ENCODE data around the gene RLN3. TPM values are rescaled to one million over a fixed set of nuclear protein-coding genes. Genes with fewer than 3 reads are reported as not detected.

RLN3 gene, protein sequence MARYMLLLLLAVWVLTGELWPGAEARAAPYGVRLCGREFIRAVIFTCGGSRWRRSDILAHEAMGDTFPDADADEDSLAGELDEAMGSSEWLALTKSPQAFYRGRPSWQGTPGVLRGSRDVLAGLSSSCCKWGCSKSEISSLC
- not detected in 2 replicates for total RNA-seq

- no peaks in the 10 kb centered on the region for H3K9me3 Mint-ChIP-seq
- DNase-seq (ENCODE audit: low spot score) = no peak
- intact Hi-C loops (cut with micrococcal nuclease) = no loop called here
- no peak within 1 kb of the TSS for H3K4me3 Mint-ChIP-seq (ENCODE audit: low read depth)
- H3K4me1 Mint-ChIP-seq (ENCODE audit: low read depth) = peaks cover 11% of the 10 kb centered on the region
- H3K27me3 Mint-ChIP-seq (ENCODE audit: low read depth) = no peaks in the 10 kb centered on the region
- H3K36me3 Mint-ChIP-seq (ENCODE audit: low read depth) = peaks cover 9% of the 10 kb centered on the region
- H3K27ac Mint-ChIP-seq = no peak within 1 kb of the TSS
Observed at GRCh38 chr19:14027856-14028450, at the start of gene RLN3. Gene RLN3, plus strand, starts transcription at chr19:14028148. Its CDS starts 57 bp downstream, at chr19:14028205.

DNA sequence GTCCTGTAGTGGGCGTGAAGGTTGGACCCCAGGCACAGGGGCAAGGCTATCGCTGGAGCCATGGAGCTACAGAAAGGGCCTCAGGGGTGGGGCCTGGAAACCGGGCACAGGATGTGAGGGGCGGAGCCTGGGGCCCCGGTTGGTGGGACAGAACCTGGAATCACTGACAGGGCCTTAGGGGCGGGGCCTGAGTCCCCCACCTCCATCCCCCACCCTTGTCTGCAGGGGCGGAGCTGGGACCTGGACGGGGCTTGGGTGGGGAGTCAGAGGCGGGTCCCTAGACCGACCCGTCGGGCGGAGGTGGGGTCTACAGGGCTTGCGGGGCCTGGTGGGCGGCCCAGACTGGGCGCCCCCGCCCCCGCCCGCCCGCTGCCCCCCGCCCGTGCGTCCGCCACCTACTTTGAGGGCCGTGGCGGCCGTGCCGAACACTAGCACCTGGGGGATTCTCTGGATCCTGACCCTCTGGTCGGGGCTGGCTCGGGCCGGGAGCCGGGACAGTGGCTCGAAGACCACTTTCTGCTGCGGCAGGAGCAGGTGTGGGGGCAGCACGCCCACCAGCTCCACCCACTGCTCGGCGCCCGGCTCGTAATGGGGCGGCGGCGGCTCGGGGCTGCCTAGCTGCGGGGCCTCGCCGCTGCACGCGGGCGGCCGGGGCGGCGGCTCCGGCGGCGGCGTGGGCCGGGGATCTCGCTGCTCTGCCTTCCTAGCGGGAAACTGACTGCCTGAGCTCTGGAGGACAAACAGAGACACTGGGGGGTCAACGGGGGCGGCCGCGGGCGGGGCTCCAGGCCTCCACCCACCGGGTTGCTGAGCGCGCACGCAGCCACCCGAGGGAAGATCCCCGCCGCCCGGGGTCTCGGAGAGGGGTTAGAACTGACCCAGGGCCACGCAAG, 49.4 kb upstream of the RLN3 start:
- H3K27ac Mint-ChIP-seq = no peak overlapping the region
- no peak for DNase-seq (ENCODE audit: low spot score)
- H3K4me3 Mint-ChIP-seq (ENCODE audit: low read depth) = no peak overlapping the region
- H3K36me3 Mint-ChIP-seq (ENCODE audit: low read depth) = peaks cover 11% of the 10 kb centered on the region
- H3K27me3 Mint-ChIP-seq (ENCODE audit: low read depth) = no peaks in the 10 kb centered on the region
- peaks cover 10% of the 10 kb centered on the region for H3K4me1 Mint-ChIP-seq (ENCODE audit: low read depth)
- intact Hi-C loops (cut with micrococcal nuclease) = no loop called here
- no peaks in the 10 kb centered on the region for H3K9me3 Mint-ChIP-seq

- no peak overlapping the region for H3K27ac Mint-ChIP-seq
- no peaks in the 10 kb centered on the region for H3K9me3 Mint-ChIP-seq
- peaks cover 7% of the 10 kb centered on the region for H3K36me3 Mint-ChIP-seq (ENCODE audit: low read depth)
- H3K4me3 Mint-ChIP-seq (ENCODE audit: low read depth) = no peak overlapping the region
- intact Hi-C loops (cut with micrococcal nuclease) = no loop called here
- DNase-seq (ENCODE audit: low spot score) = no peak
- H3K27me3 Mint-ChIP-seq (ENCODE audit: low read depth) = no peaks in the 10 kb centered on the region
- peaks cover 6% of the 10 kb centered on the region for H3K4me1 Mint-ChIP-seq (ENCODE audit: low read depth)
Observed at GRCh38 chr19:13979244-13979615, 48.7 kb upstream of the RLN3 start.

- Mint-ChIP-seq H3K36me3 (ENCODE audit: low read depth) (peaks cover 4% of the 10 kb centered on the region), H3K4me1 (ENCODE audit: low read depth) (peaks cover 5% of the 10 kb centered on the region), H3K27ac (no peak overlapping the region), H3K27me3 (ENCODE audit: low read depth) (no peaks in the 10 kb centered on the region), H3K4me3 (ENCODE audit: low read depth) (no peak overlapping the region), H3K9me3 (no peaks in the 10 kb centered on the region)
- DNase-seq (ENCODE audit: low spot score) = no peak
- intact Hi-C loops (cut with micrococcal nuclease) = no loop called here
Observed at GRCh38 chr19:13979686-13980085, 48.3 kb upstream of the RLN3 start.

GRCh38 chr19:13980340-13980739, 47.6 kb upstream of the RLN3 start:
- no peak for DNase-seq (ENCODE audit: low spot score)
- no peak overlapping the region for H3K4me3 Mint-ChIP-seq (ENCODE audit: low read depth)
- peaks cover 6% of the 10 kb centered on the region for H3K4me1 Mint-ChIP-seq (ENCODE audit: low read depth)
- no peaks in the 10 kb centered on the region for H3K9me3 Mint-ChIP-seq
- no peak overlapping the region for H3K27ac Mint-ChIP-seq
- no peaks in the 10 kb centered on the region for H3K27me3 Mint-ChIP-seq (ENCODE audit: low read depth)
- H3K36me3 Mint-ChIP-seq (ENCODE audit: low read depth) = peaks cover 4% of the 10 kb centered on the region
- intact Hi-C loops (cut with micrococcal nuclease) = no loop called here

- no peak for DNase-seq (ENCODE audit: low spot score)
- H3K27me3 Mint-ChIP-seq (ENCODE audit: low read depth) = no peaks in the 10 kb centered on the region
Observed at GRCh38 chr19:13981021-13981420, 46.9 kb upstream of the RLN3 start.

GRCh38 chr19:13981467-13981866, 46.5 kb upstream of the RLN3 start:
- no peak for DNase-seq (ENCODE audit: low spot score)
- Mint-ChIP-seq H3K4me1 (ENCODE audit: low read depth) (peaks cover 12% of the 10 kb centered on the region), H3K27me3 (ENCODE audit: low read depth) (no peaks in the 10 kb centered on the region), H3K36me3 (ENCODE audit: low read depth) (no peaks in the 10 kb centered on the region), H3K4me3 (ENCODE audit: low read depth) (no peak overlapping the region), H3K27ac (no peak overlapping the region), H3K9me3 (no peaks in the 10 kb centered on the region)
- intact Hi-C loops (cut with micrococcal nuclease) = no loop called here

More at GRCh38 chr19:13981021-13981420, 46.9 kb upstream of the RLN3 start:
- Mint-ChIP-seq H3K27ac (no peak overlapping the region), H3K9me3 (no peaks in the 10 kb centered on the region), H3K4me3 (ENCODE audit: low read depth) (no peak overlapping the region), H3K36me3 (ENCODE audit: low read depth) (no peaks in the 10 kb centered on the region), H3K4me1 (ENCODE audit: low read depth) (peaks cover 12% of the 10 kb centered on the region)
- intact Hi-C loops (cut with micrococcal nuclease) = no loop called here

DNA sequence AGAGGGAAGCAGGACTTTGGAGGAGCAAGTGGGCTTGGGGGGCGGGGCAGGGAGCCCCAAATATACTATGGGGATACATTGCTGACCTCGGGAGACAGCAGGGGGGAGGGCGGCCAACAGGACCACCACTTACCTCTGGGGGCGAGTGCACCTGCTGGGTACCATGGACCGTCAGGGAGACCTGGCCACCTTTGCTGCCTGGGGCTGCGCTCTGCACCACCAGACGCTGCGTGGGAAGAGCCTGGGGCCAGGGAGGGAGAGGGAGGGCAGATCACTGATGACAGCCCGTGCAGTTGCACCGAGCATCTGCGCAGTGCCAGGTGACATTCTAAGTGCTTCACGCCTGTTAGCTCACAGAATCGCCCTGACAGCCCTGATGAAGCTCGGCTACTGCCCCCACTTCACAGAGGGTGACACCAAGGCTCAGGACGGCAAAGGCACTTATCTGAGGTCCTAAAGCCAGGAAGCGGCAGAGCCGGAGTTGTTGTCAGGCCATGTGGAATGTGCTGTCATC, 45.9 kb upstream of the RLN3 start:
- no peak for DNase-seq (ENCODE audit: low spot score)
- H3K9me3 Mint-ChIP-seq = no peaks in the 10 kb centered on the region
- H3K27ac Mint-ChIP-seq = no peak overlapping the region
- no peaks in the 10 kb centered on the region for H3K27me3 Mint-ChIP-seq (ENCODE audit: low read depth)
- peaks cover 15% of the 10 kb centered on the region for H3K4me1 Mint-ChIP-seq (ENCODE audit: low read depth)
- intact Hi-C loops (cut with micrococcal nuclease) = no loop called here
- H3K4me3 Mint-ChIP-seq (ENCODE audit: low read depth) = no peak overlapping the region
- no peaks in the 10 kb centered on the region for H3K36me3 Mint-ChIP-seq (ENCODE audit: low read depth)

GRCh38 chr19:13982773-13983172, 45.2 kb upstream of the RLN3 start:
- H3K9me3 Mint-ChIP-seq = no peaks in the 10 kb centered on the region
- H3K36me3 Mint-ChIP-seq (ENCODE audit: low read depth) = no peaks in the 10 kb centered on the region
- H3K4me3 Mint-ChIP-seq (ENCODE audit: low read depth) = no peak overlapping the region
- no peak for DNase-seq (ENCODE audit: low spot score)
- no peaks in the 10 kb centered on the region for H3K27me3 Mint-ChIP-seq (ENCODE audit: low read depth)
- H3K4me1 Mint-ChIP-seq (ENCODE audit: low read depth) = peaks cover 20% of the 10 kb centered on the region
- no peak overlapping the region for H3K27ac Mint-ChIP-seq
- intact Hi-C loops (cut with micrococcal nuclease) = no loop called here

DNA sequence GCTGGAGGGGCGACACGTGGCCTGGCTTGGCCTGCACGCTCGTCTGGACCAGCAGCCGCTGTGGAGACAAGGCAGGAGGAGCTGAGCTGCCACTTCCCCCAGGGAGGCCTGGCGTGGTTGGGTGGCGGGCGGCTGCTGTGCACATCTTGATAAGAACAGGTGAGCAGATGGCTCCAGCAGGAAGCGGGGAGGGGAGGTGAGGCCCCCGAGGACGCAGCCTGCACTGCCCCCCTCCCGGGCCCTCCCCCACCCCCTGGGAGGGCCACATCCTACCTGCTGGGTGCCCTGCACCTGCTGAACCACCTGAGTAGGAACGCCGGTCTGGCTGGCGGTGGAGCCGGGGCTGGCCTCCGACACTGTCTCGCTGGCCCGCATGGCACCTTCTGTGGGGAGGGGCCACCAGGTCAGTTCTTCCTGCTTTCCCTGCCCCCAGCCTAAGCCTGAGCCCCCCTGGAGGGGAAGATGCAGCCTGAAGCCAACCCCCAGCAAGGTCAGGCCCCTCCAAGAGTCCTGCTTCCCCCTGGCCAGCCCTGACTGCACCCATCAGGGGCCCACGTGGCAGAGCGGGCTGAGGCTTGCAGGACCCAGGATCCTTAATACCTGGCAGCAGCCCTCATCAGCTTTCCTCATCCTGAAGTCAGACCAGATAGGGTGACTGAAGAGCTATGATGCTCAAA, 44.6 kb upstream of the RLN3 start:
- Mint-ChIP-seq H3K9me3 (no peaks in the 10 kb centered on the region), H3K27me3 (ENCODE audit: low read depth) (no peaks in the 10 kb centered on the region), H3K36me3 (ENCODE audit: low read depth) (no peaks in the 10 kb centered on the region), H3K4me3 (ENCODE audit: low read depth) (no peak overlapping the region), H3K27ac (no peak overlapping the region), H3K4me1 (ENCODE audit: low read depth) (peaks cover 21% of the 10 kb centered on the region)
- intact Hi-C loops (cut with micrococcal nuclease) = no loop called here
- DNase-seq (ENCODE audit: low spot score) = no peak

DNA sequence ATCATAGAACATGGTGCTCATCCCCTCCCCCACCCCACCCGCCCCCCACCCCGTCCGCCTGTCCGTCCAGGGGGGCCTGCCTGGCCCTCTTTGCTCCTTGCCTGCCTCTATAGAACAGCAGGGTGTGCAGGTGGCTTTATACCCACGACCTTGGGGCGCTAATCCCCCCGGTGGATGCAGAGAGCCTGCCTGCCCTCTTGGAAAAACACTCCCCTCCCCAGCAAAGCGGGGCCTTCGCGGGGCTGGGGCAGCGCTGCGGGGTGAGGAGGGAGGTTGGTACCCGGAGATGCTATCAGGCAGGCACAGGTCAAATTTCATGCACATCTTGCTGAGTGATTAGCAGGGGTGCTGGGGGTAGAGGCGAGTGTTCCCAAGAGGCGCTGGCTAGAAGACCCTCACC, 43.8 kb upstream of the RLN3 start:
- no peaks in the 10 kb centered on the region for H3K9me3 Mint-ChIP-seq

DNA sequence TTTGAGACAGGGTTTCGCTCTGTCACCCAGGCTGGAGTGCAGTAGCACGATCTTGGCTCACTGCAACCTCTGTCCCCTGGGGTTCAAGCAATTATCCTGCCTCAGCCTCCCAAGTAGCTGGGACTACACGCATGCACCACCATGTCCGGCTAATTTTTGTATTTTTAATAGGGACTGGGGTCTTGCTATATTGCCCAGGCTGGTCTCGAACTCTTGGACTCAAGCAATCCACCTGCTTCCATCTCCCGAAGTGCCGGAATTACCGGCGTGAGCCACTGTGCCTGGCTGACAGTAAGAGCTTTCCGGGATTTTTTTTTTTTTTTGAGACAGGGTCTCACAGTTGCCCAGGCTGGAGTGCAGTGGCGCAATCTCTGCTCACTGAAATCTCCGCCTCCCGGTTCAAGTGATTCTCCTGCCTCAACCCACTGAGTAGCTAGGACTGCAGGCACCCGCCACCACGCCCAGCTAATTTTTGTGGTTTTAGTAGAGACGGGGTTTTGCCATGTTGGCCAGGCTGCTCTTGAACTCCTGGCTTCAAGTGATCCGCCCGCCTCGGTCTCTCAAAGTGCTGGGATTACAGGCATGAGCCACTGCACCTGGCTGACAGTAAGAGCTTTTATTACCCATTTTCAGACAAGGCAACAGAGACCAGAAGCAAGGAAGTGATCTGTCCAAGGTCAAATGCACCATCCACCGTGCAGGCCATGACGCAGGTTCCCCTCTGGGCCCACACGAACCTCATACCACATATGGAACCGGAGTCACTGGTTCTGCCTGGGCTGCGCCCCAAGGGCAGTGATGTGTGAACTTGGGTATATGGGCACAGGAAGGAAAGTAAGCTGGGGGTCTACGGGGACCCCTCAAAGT, 42.8 kb upstream of the RLN3 start:
- intact Hi-C loops (cut with micrococcal nuclease) = no loop called here
- DNase-seq (ENCODE audit: low spot score) = no peak
- Mint-ChIP-seq H3K36me3 (ENCODE audit: low read depth) (peaks cover 14% of the 10 kb centered on the region), H3K4me1 (ENCODE audit: low read depth) (peaks cover 30% of the 10 kb centered on the region), H3K9me3 (no peaks in the 10 kb centered on the region), H3K4me3 (ENCODE audit: low read depth) (peak overlapping the region; percentile 24), H3K27ac (peak overlapping the region; percentile 91), H3K27me3 (ENCODE audit: low read depth) (no peaks in the 10 kb centered on the region)

More for the DNA sequence above, 43.8 kb upstream of the RLN3 start:
- H3K27ac Mint-ChIP-seq = no peak overlapping the region
- no peaks in the 10 kb centered on the region for H3K27me3 Mint-ChIP-seq (ENCODE audit: low read depth)
- intact Hi-C loops (cut with micrococcal nuclease) = no loop called here
- peaks cover 5% of the 10 kb centered on the region for H3K36me3 Mint-ChIP-seq (ENCODE audit: low read depth)
- DNase-seq (ENCODE audit: low spot score) = no peak
- H3K4me1 Mint-ChIP-seq (ENCODE audit: low read depth) = peaks cover 26% of the 10 kb centered on the region
- H3K4me3 Mint-ChIP-seq (ENCODE audit: low read depth) = no peak overlapping the region

Measured in activated T-helper 2 cell treated with anti-CD3 and anti-CD28 coated beads, Interferon-gamma antibody, Interleukin-2, Interleukin-4, amounts not matched to agents 10 μg/mL and 5 μg/mL and 100 μg/mL, durations not matched to agents 14 hours and 24 hours and 36 hours (primary cell).